GM06990 (cell line): ENCODE results near the gene FBLL1.
"Not testable (repeated sequence)": the region's sequence is repeated elsewhere in the genome, so short reads cannot be mapped to it uniquely, and the experiment has no call there.

Experiments used
- DNase-seq: peaks from one replicate; pipeline ENCODE4 v3.0.0-alpha.2; 2011; ENCODE audit not compliant: insufficient read length; ENCODE audit errors: extremely low read depth
- H3K27me3 ChIP-seq: replicated peaks from 2 replicates; pipeline ENCODE4 v1.6.0; 2011; ENCODE audit warnings: low read length; ENCODE audit not compliant: control insufficient read depth, insufficient read depth
- H3K36me3 ChIP-seq: 2 replicates; pipeline ENCODE4 v1.5.1; 2011; ENCODE audit warnings: low read length; ENCODE audit not compliant: control insufficient read depth, insufficient read depth
- H3K4me3 ChIP-seq: replicated peaks from 2 replicates; pipeline ENCODE4 v1.5.1; 2011; ENCODE audit warnings: low read depth, mild to moderate bottlenecking, control low read depth, low read length
- TF ChIP-seq, protein P1 (sequence below): IDR thresholded peaks from 2 replicates; pipeline ENCODE4 v1.5.1; 2011; ENCODE audit warnings: low read length, control low read depth, mild to moderate bottlenecking, inconsistent platforms; ENCODE audit not compliant: insufficient read depth, poor library complexity, severe bottlenecking

Gene FBLL1

DNA sequence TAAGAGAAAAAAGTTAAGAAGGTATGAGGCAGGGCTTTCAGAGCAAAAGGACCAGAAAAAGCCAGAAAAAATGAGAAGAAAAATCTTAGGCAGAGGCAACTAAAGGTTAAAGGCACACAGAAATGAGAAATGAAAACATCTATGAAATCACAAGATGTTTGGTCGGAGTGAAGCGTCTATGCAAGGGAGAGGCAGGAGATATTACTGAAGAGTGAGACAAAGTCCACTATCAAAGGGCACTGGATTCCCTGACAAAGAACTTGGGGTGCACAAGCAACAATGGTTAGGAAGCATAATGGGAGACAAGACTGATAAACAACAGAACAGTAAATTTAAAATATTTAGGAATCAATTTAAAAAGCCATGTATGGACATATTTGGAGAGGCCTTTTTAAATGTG lies 33.2 kb downstream of the FBLL1 start:
- Histone ChIP-seq H3K4me3 (no peak overlapping the region), H3K27me3 (no peaks in the 10 kb centered on the region), H3K36me3 (peaks cover 5% of the 10 kb centered on the region)
- TF ChIP-seq, protein P1, sequence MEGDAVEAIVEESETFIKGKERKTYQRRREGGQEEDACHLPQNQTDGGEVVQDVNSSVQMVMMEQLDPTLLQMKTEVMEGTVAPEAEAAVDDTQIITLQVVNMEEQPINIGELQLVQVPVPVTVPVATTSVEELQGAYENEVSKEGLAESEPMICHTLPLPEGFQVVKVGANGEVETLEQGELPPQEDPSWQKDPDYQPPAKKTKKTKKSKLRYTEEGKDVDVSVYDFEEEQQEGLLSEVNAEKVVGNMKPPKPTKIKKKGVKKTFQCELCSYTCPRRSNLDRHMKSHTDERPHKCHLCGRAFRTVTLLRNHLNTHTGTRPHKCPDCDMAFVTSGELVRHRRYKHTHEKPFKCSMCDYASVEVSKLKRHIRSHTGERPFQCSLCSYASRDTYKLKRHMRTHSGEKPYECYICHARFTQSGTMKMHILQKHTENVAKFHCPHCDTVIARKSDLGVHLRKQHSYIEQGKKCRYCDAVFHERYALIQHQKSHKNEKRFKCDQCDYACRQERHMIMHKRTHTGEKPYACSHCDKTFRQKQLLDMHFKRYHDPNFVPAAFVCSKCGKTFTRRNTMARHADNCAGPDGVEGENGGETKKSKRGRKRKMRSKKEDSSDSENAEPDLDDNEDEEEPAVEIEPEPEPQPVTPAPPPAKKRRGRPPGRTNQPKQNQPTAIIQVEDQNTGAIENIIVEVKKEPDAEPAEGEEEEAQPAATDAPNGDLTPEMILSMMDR = no peak
- DNase-seq = no peak

DNA sequence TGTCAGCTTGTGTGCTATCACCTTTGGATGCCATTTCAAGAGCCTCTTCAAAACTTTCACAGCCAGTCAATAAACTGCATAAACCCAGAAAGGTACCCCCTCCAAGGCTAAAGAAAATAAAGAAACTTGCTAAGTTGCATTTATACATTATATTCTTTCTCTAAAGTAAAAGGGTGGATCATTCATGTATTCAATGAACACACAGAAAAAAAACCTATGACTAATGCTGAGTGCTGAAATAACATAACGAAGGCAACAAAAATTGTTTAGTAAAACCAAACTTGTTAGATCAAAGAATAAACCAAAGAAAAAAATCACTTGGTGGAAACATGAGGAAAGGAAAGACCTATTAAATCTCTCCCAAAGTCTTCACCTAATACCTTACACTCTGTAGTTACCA lies 34.9 kb downstream of the FBLL1 start:
- no peak for DNase-seq
- peaks cover 4% of the 10 kb centered on the region for H3K36me3 ChIP-seq
- H3K4me3 ChIP-seq = no peak overlapping the region
- H3K27me3 ChIP-seq = no peaks in the 10 kb centered on the region
- TF ChIP-seq, protein P1 = no peak

DNA sequence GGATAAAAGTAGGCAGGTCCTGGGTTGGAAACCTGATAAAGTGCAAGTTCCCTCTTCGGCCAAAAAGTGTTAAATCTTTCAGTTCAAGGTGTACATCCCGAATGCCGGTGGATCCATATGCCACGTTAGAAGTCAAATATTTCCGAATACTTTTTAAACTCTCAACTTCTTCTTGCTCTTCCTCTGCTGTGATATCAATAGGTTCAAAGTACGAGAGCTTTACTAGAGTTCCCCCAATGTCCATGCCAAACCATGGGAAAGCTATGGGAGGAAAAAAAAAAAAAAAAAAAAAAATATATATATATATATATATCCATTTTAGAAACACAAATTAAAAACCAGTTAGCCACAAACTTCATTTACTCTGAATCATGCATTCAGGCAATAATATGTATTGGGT lies 39.6 kb downstream of the FBLL1 start:
- Histone ChIP-seq H3K4me3 (no peak overlapping the region), H3K36me3 (peaks cover 2% of the 10 kb centered on the region), H3K27me3 (no peaks in the 10 kb centered on the region)
- DNase-seq = no peak
- TF ChIP-seq, protein P1 = no peak

DNA sequence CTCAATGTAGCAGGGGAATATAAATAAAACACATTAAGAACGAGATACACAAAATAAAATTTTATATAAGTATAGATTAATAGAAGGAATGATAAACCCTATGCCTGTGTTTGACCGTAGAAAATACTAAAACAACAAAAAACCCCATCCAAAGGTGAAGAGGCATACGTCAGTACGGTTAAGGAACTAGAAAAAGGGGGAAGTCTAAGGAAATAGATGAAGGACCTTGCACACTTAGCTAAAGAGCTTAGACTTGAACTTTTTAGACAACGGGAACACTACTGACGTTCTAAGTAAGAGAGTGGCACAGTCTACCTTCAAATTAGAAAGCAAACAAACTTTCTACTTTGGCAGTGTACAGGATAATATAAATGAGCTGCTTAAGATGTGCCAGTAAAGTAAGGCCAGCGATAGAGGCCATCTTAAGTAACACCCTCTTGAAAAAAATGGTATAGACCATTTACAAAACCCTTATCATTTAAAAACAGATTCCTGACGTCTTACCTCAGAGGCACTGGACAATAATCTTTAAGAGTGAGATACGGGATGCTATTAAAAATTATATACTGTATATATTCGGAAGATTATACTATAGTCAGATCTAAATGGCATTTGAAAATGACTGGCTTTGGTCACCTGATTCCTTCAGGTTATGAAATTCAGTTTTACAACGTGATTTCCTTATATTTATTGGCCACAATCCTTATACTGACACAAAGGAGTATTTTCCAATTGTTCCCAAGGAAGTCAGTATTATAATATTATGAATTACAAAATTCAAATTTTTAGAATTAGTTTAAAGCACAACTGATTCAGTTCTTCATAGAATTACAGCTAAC lies 41.6 kb downstream of the FBLL1 start:
- Histone ChIP-seq H3K4me3 (no peak overlapping the region), H3K36me3 (peaks cover 2% of the 10 kb centered on the region), H3K27me3 (no peaks in the 10 kb centered on the region)
- TF ChIP-seq, protein P1 = no peak
- DNase-seq = no peak

DNA sequence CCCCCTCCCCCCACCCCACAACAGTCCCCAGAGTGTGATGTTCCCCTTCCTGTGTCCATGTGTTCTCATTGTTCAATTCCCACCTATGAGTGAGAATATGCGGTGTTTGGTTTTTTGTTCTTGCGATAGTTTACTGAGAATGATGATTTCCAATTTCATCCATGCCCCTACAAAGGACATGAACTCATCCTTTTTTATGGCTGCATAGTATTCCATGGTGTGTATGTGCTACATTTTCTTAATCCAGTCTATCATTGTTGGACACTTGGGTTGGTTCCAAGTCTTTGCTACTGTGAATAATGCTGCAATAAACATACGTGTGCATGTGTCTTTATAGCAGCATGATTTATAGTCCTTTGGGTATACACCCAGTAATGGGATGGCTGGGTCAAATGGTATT lies 44.6 kb downstream of the FBLL1 start:
- not testable (repeated sequence) for H3K4me3 ChIP-seq, DNase-seq, H3K36me3 ChIP-seq, H3K27me3 ChIP-seq

DNA sequence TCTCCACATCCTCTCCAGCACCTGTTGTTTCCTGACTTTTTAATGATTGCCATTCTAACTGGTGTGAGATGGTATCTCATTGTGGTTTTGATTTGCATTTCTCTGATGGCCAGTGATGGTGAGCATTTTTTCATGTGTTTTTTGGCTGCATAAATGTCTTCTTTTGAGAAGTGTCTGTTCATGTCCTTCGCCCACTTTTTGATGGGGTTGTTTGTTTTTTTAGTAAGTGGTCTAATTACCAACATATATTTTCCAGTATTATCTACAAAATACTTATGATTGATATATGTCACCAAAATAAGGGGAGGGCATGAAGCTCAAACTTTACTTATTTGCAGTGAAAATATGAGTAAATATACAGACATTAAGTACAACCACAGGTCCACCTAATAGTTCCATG lies 45.1 kb downstream of the FBLL1 start:
- not testable (repeated sequence) for DNase-seq, H3K27me3 ChIP-seq, H3K4me3 ChIP-seq, H3K36me3 ChIP-seq
